Measurements from ENCODE around the gene ABCD1. TPM values are rescaled to one million over a fixed set of nuclear protein-coding genes. Genes with fewer than 3 reads are reported as not detected.

The ABCD1 gene
- total and polyA plus RNA-seq, 9 of the 15 experiments (the other 6 are each of a cell fraction or from before 2014, with no cell fraction given), result 0.07 to 6.9 (median 2.2) TPM

DNA sequence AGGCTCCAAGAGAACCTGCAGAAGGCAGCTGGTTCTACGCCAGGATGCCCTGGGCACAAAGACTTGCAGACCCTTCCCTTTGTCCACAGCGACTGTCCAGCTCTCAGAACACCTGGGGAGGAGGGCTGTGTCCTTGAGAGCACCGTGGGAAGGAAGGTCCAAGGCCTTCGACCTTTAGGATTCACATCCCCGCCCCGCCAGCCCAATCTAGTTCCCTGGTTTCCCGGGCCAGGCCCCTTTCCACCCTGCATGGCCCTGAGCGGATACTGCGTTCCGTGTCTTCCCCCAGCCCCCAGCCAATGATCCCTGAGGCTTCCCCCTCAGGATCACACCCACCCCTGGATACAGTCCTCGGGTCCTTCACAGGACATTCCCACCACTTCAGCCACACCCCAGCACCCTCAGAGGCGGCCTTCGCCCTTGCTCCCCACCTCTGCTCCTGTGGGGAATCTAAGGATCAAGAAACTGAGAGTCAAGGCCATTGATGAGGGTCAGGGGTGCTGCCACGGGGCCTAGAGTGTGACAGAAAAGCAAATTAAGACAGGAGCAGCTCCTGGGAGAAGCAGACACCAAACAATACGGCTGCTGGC lies 9.1 kb downstream of the ABCD1 start:
- Histone ChIP-seq H3K79me2 (ENCODE audit: control insufficient read depth, insufficient read depth, low read length) (no peaks in the 10 kb centered on the region), H3K9me1 (ENCODE audit: control insufficient read depth, insufficient read depth, low read length) (no peaks in the 10 kb centered on the region), H3K36me3 (ENCODE audit: control insufficient read depth, insufficient read depth, low read length) (no peaks in the 10 kb centered on the region; the same call in 2 of the 3 replicates), H3K27me3 (ENCODE audit: control insufficient read depth in 2 of 2, insufficient read depth in 2 of 2, low read length in 2 of 2) (no peaks in the 10 kb centered on the region), H3K4me2 (ENCODE audit: insufficient read depth, low read length) (no peak overlapping the region), H3K4me1 (replicated peaks in 1 of 2; ENCODE audit: control insufficient read depth in 2 of 2, insufficient read depth in 2 of 2, low read length in 2 of 2) (peaks cover 8 to 39% of the 10 kb centered on the region in 2 experiments; a peak in 4 of 5 replicates), H2AFZ (ENCODE audit: low read depth, low read length) (no peak overlapping the region), H3K4me3 (no peak overlapping the region), H4K20me1 (replicated peaks; ENCODE audit: control insufficient read depth, insufficient read depth, low read length) (no peaks in the 10 kb centered on the region), H3K9ac (ENCODE audit: insufficient read depth in 1 of 2, low read depth in 2 of 2, low read length in 2 of 2) (0 out of 4 replicates have a peak overlapping the region, but pooled peaks of 1 of the 2 experiments have one; percentile 7), H3K27ac (ENCODE audit: extremely low read depth, low read depth, low read length) (no peak overlapping the region), H3K9me3 (replicated peaks; ENCODE audit: control insufficient read depth, insufficient read depth, low read depth, low read length) (0 out of 2 replicates have a peak, but pooled peaks cover 2% of the 10 kb centered on the region)
- TF ChIP-seq, protein P1, sequence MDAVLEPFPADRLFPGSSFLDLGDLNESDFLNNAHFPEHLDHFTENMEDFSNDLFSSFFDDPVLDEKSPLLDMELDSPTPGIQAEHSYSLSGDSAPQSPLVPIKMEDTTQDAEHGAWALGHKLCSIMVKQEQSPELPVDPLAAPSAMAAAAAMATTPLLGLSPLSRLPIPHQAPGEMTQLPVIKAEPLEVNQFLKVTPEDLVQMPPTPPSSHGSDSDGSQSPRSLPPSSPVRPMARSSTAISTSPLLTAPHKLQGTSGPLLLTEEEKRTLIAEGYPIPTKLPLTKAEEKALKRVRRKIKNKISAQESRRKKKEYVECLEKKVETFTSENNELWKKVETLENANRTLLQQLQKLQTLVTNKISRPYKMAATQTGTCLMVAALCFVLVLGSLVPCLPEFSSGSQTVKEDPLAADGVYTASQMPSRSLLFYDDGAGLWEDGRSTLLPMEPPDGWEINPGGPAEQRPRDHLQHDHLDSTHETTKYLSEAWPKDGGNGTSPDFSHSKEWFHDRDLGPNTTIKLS (IDR thresholded peaks at IDR 0.05; ENCODE audit: borderline replicate concordance, low read depth), result no peak
- TF ChIP-seq POLR3A (IDR thresholded peaks at IDR 0.05; ENCODE audit: borderline replicate concordance, extremely low read depth, insufficient read depth, insufficient read length), result no peak
- TF ChIP-seq SMARCE1 (IDR thresholded peaks at IDR 0.05), result no peak
- no peak for TF ChIP-seq MECOM (CRISPR knock-in tag; IDR thresholded peaks at IDR 0.05)
- TF ChIP-seq, protein P2, sequence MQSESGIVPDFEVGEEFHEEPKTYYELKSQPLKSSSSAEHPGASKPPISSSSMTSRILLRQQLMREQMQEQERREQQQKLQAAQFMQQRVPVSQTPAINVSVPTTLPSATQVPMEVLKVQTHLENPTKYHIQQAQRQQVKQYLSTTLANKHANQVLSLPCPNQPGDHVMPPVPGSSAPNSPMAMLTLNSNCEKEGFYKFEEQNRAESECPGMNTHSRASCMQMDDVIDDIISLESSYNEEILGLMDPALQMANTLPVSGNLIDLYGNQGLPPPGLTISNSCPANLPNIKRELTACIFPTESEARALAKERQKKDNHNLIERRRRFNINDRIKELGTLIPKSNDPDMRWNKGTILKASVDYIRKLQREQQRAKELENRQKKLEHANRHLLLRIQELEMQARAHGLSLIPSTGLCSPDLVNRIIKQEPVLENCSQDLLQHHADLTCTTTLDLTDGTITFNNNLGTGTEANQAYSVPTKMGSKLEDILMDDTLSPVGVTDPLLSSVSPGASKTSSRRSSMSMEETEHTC (IDR thresholded peaks at IDR 0.05), result no peak
- no peak for TF ChIP-seq FOXJ3 (CRISPR knock-in tag; IDR thresholded peaks at IDR 0.05)
- TF ChIP-seq ZNF324 (CRISPR knock-in tag; IDR thresholded peaks at IDR 0.05), result no peak
- no peak for TF ChIP-seq ZNF224 (CRISPR knock-in tag; IDR thresholded peaks at IDR 0.05)
- TF ChIP-seq, protein P3, sequence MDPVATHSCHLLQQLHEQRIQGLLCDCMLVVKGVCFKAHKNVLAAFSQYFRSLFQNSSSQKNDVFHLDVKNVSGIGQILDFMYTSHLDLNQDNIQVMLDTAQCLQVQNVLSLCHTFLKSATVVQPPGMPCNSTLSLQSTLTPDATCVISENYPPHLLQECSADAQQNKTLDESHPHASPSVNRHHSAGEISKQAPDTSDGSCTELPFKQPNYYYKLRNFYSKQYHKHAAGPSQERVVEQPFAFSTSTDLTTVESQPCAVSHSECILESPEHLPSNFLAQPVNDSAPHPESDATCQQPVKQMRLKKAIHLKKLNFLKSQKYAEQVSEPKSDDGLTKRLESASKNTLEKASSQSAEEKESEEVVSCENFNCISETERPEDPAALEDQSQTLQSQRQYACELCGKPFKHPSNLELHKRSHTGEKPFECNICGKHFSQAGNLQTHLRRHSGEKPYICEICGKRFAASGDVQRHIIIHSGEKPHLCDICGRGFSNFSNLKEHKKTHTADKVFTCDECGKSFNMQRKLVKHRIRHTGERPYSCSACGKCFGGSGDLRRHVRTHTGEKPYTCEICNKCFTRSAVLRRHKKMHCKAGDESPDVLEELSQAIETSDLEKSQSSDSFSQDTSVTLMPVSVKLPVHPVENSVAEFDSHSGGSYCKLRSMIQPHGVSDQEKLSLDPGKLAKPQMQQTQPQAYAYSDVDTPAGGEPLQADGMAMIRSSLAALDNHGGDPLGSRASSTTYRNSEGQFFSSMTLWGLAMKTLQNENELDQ (CRISPR knock-in tag; IDR thresholded peaks at IDR 0.05; ENCODE audit: borderline replicate concordance), result no peak
- no peak for TF ChIP-seq WHSC1 (IDR thresholded peaks at IDR 0.05; ENCODE audit: low read length)
- TF ChIP-seq, protein P4, sequence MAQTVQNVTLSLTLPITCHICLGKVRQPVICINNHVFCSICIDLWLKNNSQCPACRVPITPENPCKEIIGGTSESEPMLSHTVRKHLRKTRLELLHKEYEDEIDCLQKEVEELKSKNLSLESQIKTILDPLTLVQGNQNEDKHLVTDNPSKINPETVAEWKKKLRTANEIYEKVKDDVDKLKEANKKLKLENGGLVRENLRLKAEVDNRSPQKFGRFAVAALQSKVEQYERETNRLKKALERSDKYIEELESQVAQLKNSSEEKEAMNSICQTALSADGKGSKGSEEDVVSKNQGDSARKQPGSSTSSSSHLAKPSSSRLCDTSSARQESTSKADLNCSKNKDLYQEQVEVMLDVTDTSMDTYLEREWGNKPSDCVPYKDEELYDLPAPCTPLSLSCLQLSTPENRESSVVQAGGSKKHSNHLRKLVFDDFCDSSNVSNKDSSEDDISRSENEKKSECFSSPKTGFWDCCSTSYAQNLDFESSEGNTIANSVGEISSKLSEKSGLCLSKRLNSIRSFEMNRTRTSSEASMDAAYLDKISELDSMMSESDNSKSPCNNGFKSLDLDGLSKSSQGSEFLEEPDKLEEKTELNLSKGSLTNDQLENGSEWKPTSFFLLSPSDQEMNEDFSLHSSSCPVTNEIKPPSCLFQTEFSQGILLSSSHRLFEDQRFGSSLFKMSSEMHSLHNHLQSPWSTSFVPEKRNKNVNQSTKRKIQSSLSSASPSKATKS (CRISPR knock-in tag; IDR thresholded peaks at IDR 0.05), result no peak
- intact Hi-C loops (cut with micrococcal nuclease) (no loop called here), in situ Hi-C loops (cut with MboI) (no loop called here)
- no TSS peak for BruUV-seq (replicated peaks)
- WGBS (ENCODE audit: insufficient coverage, low coverage, missing lambda C conversion rate), result 76% methylated on average over 9 of the region's 15 CpGs
- ATAC-seq (no peak), FAIRE-seq (no peak), DNase-seq (ENCODE audit: extremely low read depth in 1 of 4, low spot score in 3 of 4) (no peak)
- ChIA-PET CTCF (ENCODE audit: low intra/inter-chr PET ratio) (no interaction called here), POLR2A (interaction anchor here (0.8 kb wide), 1 partner anchor 68 kb away, joined by 3 read pairs; no protein-coding TSS in a partner anchor)
